Nephron progenitor cell (in vitro differentiated cells): ENCODE results near the gene NRP2.
A peak's percentile ranks its signal among the peaks of the same experiment; 100 is the strongest.

Source experiments
- DNase-seq: peaks from one replicate; pipeline ENCODE4 v3.0.0; 2021
- H3K27ac Mint-ChIP-seq: 2 replicates; pipeline ENCODE4 v1.8.0; 2021; ENCODE audit warnings: mild to moderate bottlenecking, moderate library complexity, mixed read lengths
- H3K27me3 Mint-ChIP-seq: 2 replicates; pipeline ENCODE4 v1.8.0; 2021; ENCODE audit warnings: mild to moderate bottlenecking, low read depth, mixed read lengths; ENCODE audit not compliant: poor library complexity
- H3K36me3 Mint-ChIP-seq: 2 replicates; pipeline ENCODE4 v1.8.0; 2021; ENCODE audit warnings: low read depth, mixed read lengths
- H3K4me1 Mint-ChIP-seq: 2 replicates; pipeline ENCODE4 v1.8.0; 2021; ENCODE audit warnings: mixed read lengths
- H3K4me3 Mint-ChIP-seq: 2 replicates; pipeline ENCODE4 v1.8.0; 2021; ENCODE audit warnings: mild to moderate bottlenecking, moderate library complexity, mixed read lengths
- H3K9me3 Mint-ChIP-seq: 2 replicates; pipeline ENCODE4 v1.8.0; 2021; ENCODE audit warnings: mild to moderate bottlenecking, moderate library complexity, mixed read lengths
- CTCF ChIP-seq: fragments of 200-600 bp; sonication (generic); IDR thresholded peaks from 2 replicates; pipeline ENCODE4 v1.5.0; 2021; ENCODE audit warnings: antibody characterized with exemption

NRP2 gene

GRCh38 chr2:205754285-205754923 is 72.1 kb downstream of the NRP2 start:
- Mint-ChIP-seq H3K36me3 (peaks cover 71% of the 10 kb centered on the region), H3K4me3 (peak overlapping the region; percentile 14), H3K4me1 (peaks cover 66% of the 10 kb centered on the region), H3K27me3 (peaks cover 15% of the 10 kb centered on the region), H3K9me3 (no peaks in the 10 kb centered on the region), H3K27ac (peak overlapping the region; percentile 66)
- no peak for DNase-seq
- no peak for TF ChIP-seq CTCF

- no peak for TF ChIP-seq CTCF
- Mint-ChIP-seq H3K27me3 (peaks cover 15% of the 10 kb centered on the region), H3K9me3 (no peaks in the 10 kb centered on the region), H3K4me1 (peaks cover 65% of the 10 kb centered on the region), H3K36me3 (peaks cover 68% of the 10 kb centered on the region), H3K27ac (peak overlapping the region; percentile 66), H3K4me3 (peak overlapping the region; percentile 14)
- DNase-seq: no peak
These were observed 72.6 kb downstream of the NRP2 start for GRCh38 chr2:205754924-205755321.

- no peaks in the 10 kb centered on the region for H3K9me3 Mint-ChIP-seq
- no peak for TF ChIP-seq CTCF
- H3K36me3 Mint-ChIP-seq: peaks cover 63% of the 10 kb centered on the region
- peak overlapping the region; percentile 53 for H3K27ac Mint-ChIP-seq
- H3K4me3 Mint-ChIP-seq: no peak overlapping the region
- H3K4me1 Mint-ChIP-seq: peaks cover 65% of the 10 kb centered on the region
- no peak for DNase-seq
- H3K27me3 Mint-ChIP-seq: peaks cover 17% of the 10 kb centered on the region
These were observed 73.6 kb downstream of the NRP2 start for GRCh38 chr2:205755923-205756322.

- Mint-ChIP-seq H3K27me3 (peaks cover 17% of the 10 kb centered on the region), H3K27ac (no peak overlapping the region), H3K9me3 (no peaks in the 10 kb centered on the region), H3K4me3 (no peak overlapping the region), H3K36me3 (peaks cover 55% of the 10 kb centered on the region), H3K4me1 (peaks cover 54% of the 10 kb centered on the region)
- TF ChIP-seq CTCF: no peak
- DNase-seq: no peak
These were observed 75.0 kb downstream of the NRP2 start for GRCh38 chr2:205757271-205757670.

- no peak for TF ChIP-seq CTCF
- Mint-ChIP-seq H3K36me3 (peaks cover 49% of the 10 kb centered on the region), H3K9me3 (no peaks in the 10 kb centered on the region), H3K27ac (peak overlapping the region; percentile 33), H3K4me1 (peaks cover 51% of the 10 kb centered on the region), H3K27me3 (peaks cover 14% of the 10 kb centered on the region), H3K4me3 (no peak overlapping the region)
- DNase-seq: no peak
These were observed 75.8 kb downstream of the NRP2 start for GRCh38 chr2:205758051-205758450.

GRCh38 chr2:205758500-205758899 is 76.2 kb downstream of the NRP2 start:
- Mint-ChIP-seq H3K27ac (peak overlapping the region; percentile 33), H3K4me1 (peaks cover 53% of the 10 kb centered on the region), H3K36me3 (peaks cover 44% of the 10 kb centered on the region), H3K27me3 (peaks cover 13% of the 10 kb centered on the region), H3K4me3 (no peak overlapping the region), H3K9me3 (no peaks in the 10 kb centered on the region)
- DNase-seq: no peak
- TF ChIP-seq CTCF: no peak
